PC-3 (cell line): ENCODE measurements around the gene PES1. TPM values are rescaled to one million over a fixed set of nuclear protein-coding genes. Genes with fewer than 3 reads are reported as not detected.

Experiments used
- ATAC-seq: fragments of 200-7000 bp; cut with Tn5 transposase; 2 replicates; pipeline ENCODE4 v1.9.1; 2020; ENCODE audit warnings: mild to moderate bottlenecking, moderate library complexity
- BruUV-seq: library from RNA; stranded (reverse); fragments of 400-500 nt; replicated peaks from 2 replicates; lab custom pipeline; 2021; lab: Mats Ljungman, UMichigan
- CTCF ChIA-PET: fragments of 300-600 bp; sonication (Branson Sonifier 250); formaldehyde crosslinking; loops from one replicate; lab custom pipeline; 2022; ENCODE audit warnings: antibody characterized with exemption; lab: Charles Lee
- POLR2A ChIA-PET: fragments of 300-600 bp; sonication (Branson Sonifier 250); formaldehyde crosslinking; loops from one replicate; lab custom pipeline; 2022; ENCODE audit warnings: antibody characterized with exemption; ENCODE audit not compliant: unreplicated experiment; lab: Charles Lee
- DNase-seq: peaks from one replicate; pipeline ENCODE4 v3.0.0-alpha.2; 2015
- H2AFZ ChIP-seq: fragments of 300-600 bp; sonication (generic); 2 replicates; pipeline ENCODE4 v1.6.0; 2016; ENCODE audit warnings: antibody characterized with exemption, low read length
- H3F3A ChIP-seq: fragments of 300-600 bp; sonication (generic); one replicate; pipeline ENCODE4 v1.6.0; 2017; ENCODE audit warnings: antibody characterized with exemption, low read length, control low read depth, mild to moderate bottlenecking; ENCODE audit not compliant: unreplicated experiment
- H3K27ac ChIP-seq: fragments of 300-600 bp; sonication (generic); 2 replicates; pipeline ENCODE4 v1.5.1; 2016; ENCODE audit warnings: mild to moderate bottlenecking, low read length
- H3K27me3 ChIP-seq: fragments of 300-600 bp; sonication (generic); 2 replicates; pipeline ENCODE4 v1.6.1; 2016; ENCODE audit warnings: low read length, mixed read lengths
- H3K36me3 ChIP-seq: fragments of 300-600 bp; sonication (generic); 2 replicates; pipeline ENCODE4 v1.6.1; 2016; ENCODE audit warnings: low read depth, mixed run types, low read length, mixed read lengths
- H3K4me1 ChIP-seq: fragments of 300-600 bp; sonication (generic); 2 replicates; pipeline ENCODE4 v1.5.1; 2016; ENCODE audit warnings: low read length; ENCODE audit not compliant: insufficient read depth
- H3K4me2 ChIP-seq: fragments of 300-600 bp; sonication (generic); 2 replicates; pipeline ENCODE4 v1.6.0; 2016; ENCODE audit warnings: low read length
- H3K4me3 ChIP-seq: fragments of 300-600 bp; sonication (generic); 2 replicates; pipeline ENCODE4 v1.5.1; 2016; ENCODE audit warnings: mild to moderate bottlenecking, low read length, mixed read lengths
- H3K79me2 ChIP-seq: fragments of 300-600 bp; sonication (generic); 2 replicates; pipeline ENCODE4 v1.6.1; 2017; ENCODE audit warnings: low read length, mixed read lengths
- H3K9ac ChIP-seq: fragments of 300-600 bp; sonication (generic); 2 replicates; pipeline ENCODE4 v1.6.0; 2016; ENCODE audit warnings: mild to moderate bottlenecking, low read length
- H3K9me2 ChIP-seq: fragments of 300-600 bp; sonication (generic); replicated peaks from 2 replicates; pipeline ENCODE4 v1.6.1; 2016; ENCODE audit warnings: mixed run types, low read length, mixed read lengths
- H3K9me3 ChIP-seq: fragments of 300-600 bp; sonication (generic); 2 replicates; pipeline ENCODE4 v1.6.1; 2016; ENCODE audit warnings: low read length, mixed read lengths
- H4K20me1 ChIP-seq: fragments of 300-600 bp; sonication (generic); 2 replicates; pipeline ENCODE4 v1.6.1; 2016; ENCODE audit warnings: low read length, mixed read lengths
- EZH2 ChIP-seq: fragments of 300-600 bp; sonication (generic); IDR thresholded peaks from one replicate; pipeline ENCODE4 v1.6.1; 2017; ENCODE audit warnings: antibody characterized with exemption, mild to moderate bottlenecking, low read length; ENCODE audit not compliant: unreplicated experiment
- EZH2phosphoT487 ChIP-seq: fragments of 300-600 bp; sonication (generic); IDR thresholded peaks from 2 replicates; pipeline ENCODE4 v1.6.1; 2018; ENCODE audit warnings: mild to moderate bottlenecking, antibody characterized with exemption, low read length, borderline replicate concordance
- intact Hi-C: fragments of 100-400 bp; cut with micrococcal nuclease; formaldehyde crosslinking; loops from 2 replicates; pipeline ENCODE4 v1.9.0; 2023
- total RNA-seq: library from RNA; depleted of rRNA; stranded (reverse); fragments of >200 nt; gene quantifications from 2 replicates; pipeline ENCODE4 v1.2.3, GENCODE V29; 2014
- TF ChIP-seq, protein P1 (sequence below): fragments of 300-600 bp; sonication (generic); conservative IDR thresholded peaks from 2 replicates; pipeline ENCODE4 v1.5.1; 2017; ENCODE audit warnings: antibody characterized with exemption, low read depth, mild to moderate bottlenecking, low read length

The PES1 gene
- total RNA-seq, 1 experiment from 2014 or later = 105 TPM

- Histone ChIP-seq H3K4me3 (no peak overlapping the region), H3K4me1 (no peaks in the 10 kb centered on the region), H3K36me3 (no peaks in the 10 kb centered on the region), H3K9me2 (no peaks in the 10 kb centered on the region), H3K27me3 (no peaks in the 10 kb centered on the region), H3K79me2 (no peaks in the 10 kb centered on the region), H3K9ac (no peak overlapping the region), H3K27ac (no peak overlapping the region), H2AFZ (no peak overlapping the region), H3K9me3 (no peaks in the 10 kb centered on the region), H3K4me2 (no peak overlapping the region), H4K20me1 (no peaks in the 10 kb centered on the region), H3F3A (no peaks in the 10 kb centered on the region)
- peak; percentile 9 for DNase-seq
- intact Hi-C loops = no loop called here
- TF ChIP-seq EZH2 = no peak
- TF ChIP-seq, protein P1, sequence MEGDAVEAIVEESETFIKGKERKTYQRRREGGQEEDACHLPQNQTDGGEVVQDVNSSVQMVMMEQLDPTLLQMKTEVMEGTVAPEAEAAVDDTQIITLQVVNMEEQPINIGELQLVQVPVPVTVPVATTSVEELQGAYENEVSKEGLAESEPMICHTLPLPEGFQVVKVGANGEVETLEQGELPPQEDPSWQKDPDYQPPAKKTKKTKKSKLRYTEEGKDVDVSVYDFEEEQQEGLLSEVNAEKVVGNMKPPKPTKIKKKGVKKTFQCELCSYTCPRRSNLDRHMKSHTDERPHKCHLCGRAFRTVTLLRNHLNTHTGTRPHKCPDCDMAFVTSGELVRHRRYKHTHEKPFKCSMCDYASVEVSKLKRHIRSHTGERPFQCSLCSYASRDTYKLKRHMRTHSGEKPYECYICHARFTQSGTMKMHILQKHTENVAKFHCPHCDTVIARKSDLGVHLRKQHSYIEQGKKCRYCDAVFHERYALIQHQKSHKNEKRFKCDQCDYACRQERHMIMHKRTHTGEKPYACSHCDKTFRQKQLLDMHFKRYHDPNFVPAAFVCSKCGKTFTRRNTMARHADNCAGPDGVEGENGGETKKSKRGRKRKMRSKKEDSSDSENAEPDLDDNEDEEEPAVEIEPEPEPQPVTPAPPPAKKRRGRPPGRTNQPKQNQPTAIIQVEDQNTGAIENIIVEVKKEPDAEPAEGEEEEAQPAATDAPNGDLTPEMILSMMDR = peak; percentile 35; the same call in 1 of the 2 replicates
- no peak for TF ChIP-seq EZH2phosphoT487
- no TSS peak for BruUV-seq
- ATAC-seq = peak; percentile 60
- ChIA-PET POLR2A (no interaction called here), CTCF (no interaction called here)
These were observed 35.3 kb downstream of the PES1 start for GRCh38 chr22:30556388-30556787.

GRCh38 chr22:30555282-30556210, 36.2 kb downstream of the PES1 start:
- H3K9ac ChIP-seq = no peak overlapping the region
- no peaks in the 10 kb centered on the region for H4K20me1 ChIP-seq
- H3K36me3 ChIP-seq = no peaks in the 10 kb centered on the region
- no peak for ATAC-seq
- ChIA-PET POLR2A (no interaction called here), CTCF (interaction anchor here (0.6 kb wide), 1 partner anchor 358 kb away, joined by 5 read pairs; no protein-coding TSS in a partner anchor)
- TF ChIP-seq, protein P1 = no peak
- H3K4me1 ChIP-seq = no peaks in the 10 kb centered on the region
- H3K27me3 ChIP-seq = no peaks in the 10 kb centered on the region
- no peaks in the 10 kb centered on the region for H3K9me3 ChIP-seq
- DNase-seq = no peak
- intact Hi-C loops = no loop called here
- no peaks in the 10 kb centered on the region for H3F3A ChIP-seq
- H3K4me3 ChIP-seq = no peak overlapping the region
- H3K79me2 ChIP-seq = no peaks in the 10 kb centered on the region
- H3K4me2 ChIP-seq = no peak overlapping the region
- H3K9me2 ChIP-seq = no peaks in the 10 kb centered on the region
- H3K27ac ChIP-seq = no peak overlapping the region
- H2AFZ ChIP-seq = no peak overlapping the region
- BruUV-seq = no TSS peak

GRCh38 chr22:30553971-30554370, 37.7 kb downstream of the PES1 start:
- no TSS peak for BruUV-seq
- ATAC-seq (no peak), DNase-seq (no peak)
- no peaks in the 10 kb centered on the region for H3K36me3 ChIP-seq
- H3K27ac ChIP-seq = no peak overlapping the region
- H3K4me3 ChIP-seq = no peak overlapping the region
- no peaks in the 10 kb centered on the region for H3K79me2 ChIP-seq
- CTCF ChIA-PET = no interaction called here
- no peaks in the 10 kb centered on the region for H3K9me3 ChIP-seq
- H3F3A ChIP-seq = no peaks in the 10 kb centered on the region
- no peak overlapping the region for H3K4me2 ChIP-seq
- no peaks in the 10 kb centered on the region for H4K20me1 ChIP-seq
- H2AFZ ChIP-seq = no peak overlapping the region
- intact Hi-C loops = no loop called here
- H3K9ac ChIP-seq = no peak overlapping the region
- H3K27me3 ChIP-seq = no peaks in the 10 kb centered on the region
- H3K9me2 ChIP-seq = no peaks in the 10 kb centered on the region
- no peaks in the 10 kb centered on the region for H3K4me1 ChIP-seq
- TF ChIP-seq, protein P1 = no peak
- TF ChIP-seq EZH2 (no peak), EZH2phosphoT487 (no peak)
- POLR2A ChIA-PET = no interaction called here
